Measurements from ENCODE around the gene SLC39A5. TPM values are rescaled to one million over a fixed set of nuclear protein-coding genes. Genes with fewer than 3 reads are reported as not detected.
A peak's percentile ranks its signal among the peaks of the same experiment; 100 is the strongest.

SLC39A5 gene
- total and polyA plus RNA-seq, 2 of the 13 experiments (the other 11 are each of a cell fraction or from before 2014, with no cell fraction given): 59.7 to 101 TPM

DNA sequence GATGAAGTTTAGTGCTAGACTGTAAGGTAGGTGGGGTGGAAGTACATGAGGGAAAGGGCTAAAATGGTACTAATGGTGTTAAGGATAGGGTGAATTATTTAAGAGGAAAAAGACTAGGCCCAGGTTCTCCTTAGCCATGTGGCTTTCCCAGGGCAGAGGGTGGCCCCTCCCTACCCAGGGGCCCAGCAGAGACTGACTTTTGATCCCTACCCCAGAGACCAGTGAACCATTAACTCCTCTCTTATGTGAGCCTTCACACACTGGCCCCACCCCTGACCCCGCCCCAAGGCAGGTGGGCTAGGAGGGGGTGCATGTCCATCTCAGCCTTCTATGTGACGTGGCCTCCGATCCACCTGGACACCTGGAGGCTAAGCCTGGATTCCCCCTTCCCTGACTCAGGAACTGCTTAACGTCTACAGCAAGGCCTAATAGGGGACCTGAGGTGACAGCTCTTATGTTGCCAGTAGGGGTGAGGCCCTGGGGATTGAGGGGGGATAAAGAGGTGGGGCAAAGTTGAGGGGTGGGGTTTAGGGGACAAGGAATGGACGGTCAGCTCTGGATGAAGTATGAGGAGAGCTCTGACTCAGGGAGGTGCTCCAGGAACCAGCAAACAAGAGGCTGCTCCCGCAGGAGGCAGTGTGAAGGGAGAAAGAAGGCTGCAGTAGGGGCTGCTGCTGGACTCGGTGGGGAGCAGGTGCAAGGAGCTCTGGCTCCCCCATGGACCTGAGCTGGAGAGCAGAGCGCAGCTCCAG is 757 bp downstream of the SLC39A5 start (continued):
- peak; percentile 37 for TF ChIP-seq CREB1 (IDR thresholded peaks at IDR 0.05)
- peak; percentile 81 for TF ChIP-seq CREB1 (CRISPR knock-in tag; IDR thresholded peaks at IDR 0.05)
- TF ChIP-seq, protein P1, sequence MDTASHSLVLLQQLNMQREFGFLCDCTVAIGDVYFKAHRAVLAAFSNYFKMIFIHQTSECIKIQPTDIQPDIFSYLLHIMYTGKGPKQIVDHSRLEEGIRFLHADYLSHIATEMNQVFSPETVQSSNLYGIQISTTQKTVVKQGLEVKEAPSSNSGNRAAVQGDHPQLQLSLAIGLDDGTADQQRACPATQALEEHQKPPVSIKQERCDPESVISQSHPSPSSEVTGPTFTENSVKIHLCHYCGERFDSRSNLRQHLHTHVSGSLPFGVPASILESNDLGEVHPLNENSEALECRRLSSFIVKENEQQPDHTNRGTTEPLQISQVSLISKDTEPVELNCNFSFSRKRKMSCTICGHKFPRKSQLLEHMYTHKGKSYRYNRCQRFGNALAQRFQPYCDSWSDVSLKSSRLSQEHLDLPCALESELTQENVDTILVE (CRISPR knock-in tag; IDR thresholded peaks at IDR 0.05): no peak
- TF ChIP-seq, protein P2, sequence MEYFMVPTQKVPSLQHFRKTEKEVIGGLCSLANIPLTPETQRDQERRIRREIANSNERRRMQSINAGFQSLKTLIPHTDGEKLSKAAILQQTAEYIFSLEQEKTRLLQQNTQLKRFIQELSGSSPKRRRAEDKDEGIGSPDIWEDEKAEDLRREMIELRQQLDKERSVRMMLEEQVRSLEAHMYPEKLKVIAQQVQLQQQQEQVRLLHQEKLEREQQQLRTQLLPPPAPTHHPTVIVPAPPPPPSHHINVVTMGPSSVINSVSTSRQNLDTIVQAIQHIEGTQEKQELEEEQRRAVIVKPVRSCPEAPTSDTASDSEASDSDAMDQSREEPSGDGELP (IDR thresholded peaks at IDR 0.05; ENCODE audit: borderline replicate concordance, low read depth): peak; percentile 64; the same call in 1 of the 2 replicates
- peak; percentile 54; the same call in 1 of the 2 replicates for TF ChIP-seq ZNF101 (CRISPR knock-in tag; IDR thresholded peaks at IDR 0.05; ENCODE audit: borderline replicate concordance, low read depth)
- TF ChIP-seq, protein P3, sequence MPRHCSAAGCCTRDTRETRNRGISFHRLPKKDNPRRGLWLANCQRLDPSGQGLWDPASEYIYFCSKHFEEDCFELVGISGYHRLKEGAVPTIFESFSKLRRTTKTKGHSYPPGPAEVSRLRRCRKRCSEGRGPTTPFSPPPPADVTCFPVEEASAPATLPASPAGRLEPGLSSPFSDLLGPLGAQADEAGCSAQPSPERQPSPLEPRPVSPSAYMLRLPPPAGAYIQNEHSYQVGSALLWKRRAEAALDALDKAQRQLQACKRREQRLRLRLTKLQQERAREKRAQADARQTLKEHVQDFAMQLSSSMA (CRISPR knock-in tag; IDR thresholded peaks at IDR 0.05): no peak
- TF ChIP-seq CREM (IDR thresholded peaks at IDR 0.05): peak; percentile 62; the same call in 1 of the 2 replicates
- no peak for TF ChIP-seq CREM (CRISPR knock-in tag; IDR thresholded peaks at IDR 0.05)
- no peak for TF ChIP-seq HOXA7 (CRISPR knock-in tag; IDR thresholded peaks at IDR 0.05)
- no peak for TF ChIP-seq ZNF382 (CRISPR knock-in tag; IDR thresholded peaks at IDR 0.05; ENCODE audit: borderline replicate concordance)
- TF ChIP-seq XRCC5 (optimal IDR thresholded peaks at IDR 0.05; ENCODE audit: low read length): peak; percentile 2
- TF ChIP-seq, protein P4, sequence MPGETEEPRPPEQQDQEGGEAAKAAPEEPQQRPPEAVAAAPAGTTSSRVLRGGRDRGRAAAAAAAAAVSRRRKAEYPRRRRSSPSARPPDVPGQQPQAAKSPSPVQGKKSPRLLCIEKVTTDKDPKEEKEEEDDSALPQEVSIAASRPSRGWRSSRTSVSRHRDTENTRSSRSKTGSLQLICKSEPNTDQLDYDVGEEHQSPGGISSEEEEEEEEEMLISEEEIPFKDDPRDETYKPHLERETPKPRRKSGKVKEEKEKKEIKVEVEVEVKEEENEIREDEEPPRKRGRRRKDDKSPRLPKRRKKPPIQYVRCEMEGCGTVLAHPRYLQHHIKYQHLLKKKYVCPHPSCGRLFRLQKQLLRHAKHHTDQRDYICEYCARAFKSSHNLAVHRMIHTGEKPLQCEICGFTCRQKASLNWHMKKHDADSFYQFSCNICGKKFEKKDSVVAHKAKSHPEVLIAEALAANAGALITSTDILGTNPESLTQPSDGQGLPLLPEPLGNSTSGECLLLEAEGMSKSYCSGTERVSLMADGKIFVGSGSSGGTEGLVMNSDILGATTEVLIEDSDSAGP (CRISPR knock-in tag; IDR thresholded peaks at IDR 0.05; ENCODE audit: borderline replicate concordance): no peak
- no peak for TF ChIP-seq TOPORS (CRISPR knock-in tag; IDR thresholded peaks at IDR 0.05)
- TF ChIP-seq PAF1 (CRISPR knock-in tag; IDR thresholded peaks at IDR 0.05): no peak
- no peak for TF ChIP-seq NONO (IDR thresholded peaks at IDR 0.05)
- TF ChIP-seq NONO (CRISPR knock-in tag; conservative IDR thresholded peaks at IDR 0.05): 0 out of 2 replicates have a peak, but pooled peaks have one; percentile 32
- peak; percentile 94 for TF ChIP-seq DMAP1 (CRISPR knock-in tag; IDR thresholded peaks at IDR 0.05)
- no peak for TF ChIP-seq MED13 (CRISPR knock-in tag; IDR thresholded peaks at IDR 0.05)
- TF ChIP-seq KLF9 (CRISPR knock-in tag; IDR thresholded peaks at IDR 0.05; ENCODE audit: low read depth): no peak
- TF ChIP-seq SCMH1 (CRISPR knock-in tag; IDR thresholded peaks at IDR 0.05; ENCODE audit: borderline replicate concordance): no peak
- TF ChIP-seq, protein P5, sequence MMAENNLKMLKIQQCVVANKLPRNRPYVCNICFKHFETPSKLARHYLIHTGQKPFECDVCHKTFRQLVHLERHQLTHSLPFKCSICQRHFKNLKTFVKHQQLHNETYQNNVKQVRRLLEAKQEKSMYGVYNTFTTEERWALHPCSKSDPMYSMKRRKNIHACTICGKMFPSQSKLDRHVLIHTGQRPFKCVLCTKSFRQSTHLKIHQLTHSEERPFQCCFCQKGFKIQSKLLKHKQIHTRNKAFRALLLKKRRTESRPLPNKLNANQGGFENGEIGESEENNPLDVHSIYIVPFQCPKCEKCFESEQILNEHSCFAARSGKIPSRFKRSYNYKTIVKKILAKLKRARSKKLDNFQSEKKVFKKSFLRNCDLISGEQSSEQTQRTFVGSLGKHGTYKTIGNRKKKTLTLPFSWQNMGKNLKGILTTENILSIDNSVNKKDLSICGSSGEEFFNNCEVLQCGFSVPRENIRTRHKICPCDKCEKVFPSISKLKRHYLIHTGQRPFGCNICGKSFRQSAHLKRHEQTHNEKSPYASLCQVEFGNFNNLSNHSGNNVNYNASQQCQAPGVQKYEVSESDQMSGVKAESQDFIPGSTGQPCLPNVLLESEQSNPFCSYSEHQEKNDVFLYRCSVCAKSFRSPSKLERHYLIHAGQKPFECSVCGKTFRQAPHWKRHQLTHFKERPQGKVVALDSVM (CRISPR knock-in tag; IDR thresholded peaks at IDR 0.05): 0 out of 2 replicates have a peak, but pooled peaks have one; percentile 28

All from HepG2 (cell line).